HG02571 (cell line): ENCODE results near the gene ZNG1B.
"Not testable (repeated sequence)": the region's sequence is repeated elsewhere in the genome, so short reads cannot be mapped to it uniquely, and the experiment has no call there.

Experiments used
- ATAC-seq: cut with Tn5 transposase; IDR thresholded peaks from one replicate; pipeline ENCODE4 v1.9.1; 2021; ENCODE audit warnings: mild to moderate bottlenecking, moderate library complexity; ENCODE audit not compliant: unreplicated experiment

The ZNG1B gene

GRCh38 chr2:113542529-113542928, 105.0 kb downstream of the ZNG1B start:
- ATAC-seq, result not testable (repeated sequence)
